NCI-H2081 treated with DMSO at 0.1 percent for 48 hours (cell line): ENCODE results near the gene BTAF1.

Experiments used
- DNase-seq: peaks from one replicate; lab custom pipeline; 2025; lab: John Stamatoyannopoulos, UW

Gene BTAF1

GRCh38 chr10:92052088-92052487, 128.5 kb downstream of the BTAF1 start:
- DNase-seq: no peak

GRCh38 chr10:92052741-92053140, 129.2 kb downstream of the BTAF1 start:
- DNase-seq: no peak

GRCh38 chr10:92054807-92055206, 131.2 kb downstream of the BTAF1 start:
- no peak for DNase-seq

- DNase-seq: no peak
Measured at GRCh38 chr10:92062273-92062672, 138.7 kb downstream of the BTAF1 start.

- no peak for DNase-seq
Measured at GRCh38 chr10:92064506-92064905, 140.9 kb downstream of the BTAF1 start.

GRCh38 chr10:92066386-92066785, 142.8 kb downstream of the BTAF1 start:
- DNase-seq: no peak

- DNase-seq: no peak
Measured at GRCh38 chr10:92068900-92069299, 145.3 kb downstream of the BTAF1 start.

- no peak for DNase-seq
Measured at GRCh38 chr10:92074126-92074887, 150.7 kb downstream of the BTAF1 start.

GRCh38 chr10:92075829-92076228, 152.3 kb downstream of the BTAF1 start:
- DNase-seq: no peak

GRCh38 chr10:92076722-92077121, 153.2 kb downstream of the BTAF1 start:
- no peak for DNase-seq

- DNase-seq: no peak
Measured at GRCh38 chr10:92079003-92079402, 155.4 kb downstream of the BTAF1 start.
